T-helper 17 cell (primary cell): ENCODE measurements around the gene SNX18. TPM values are rescaled to one million over a fixed set of nuclear protein-coding genes. Genes with fewer than 3 reads are reported as not detected.
"Not testable (repeated sequence)": the region's sequence is repeated elsewhere in the genome, so short reads cannot be mapped to it uniquely, and the experiment has no call there.

Source experiments
- ATAC-seq: fragments of 150-1000 bp; cut with Tn5 transposase; 2 replicates; pipeline ENCODE4 v1.10.0; 2021; ENCODE audit warnings: mild to moderate bottlenecking, moderate library complexity
- DNase-seq, 3 donors: peaks; one replicate each; pipeline versions ENCODE4 v3.0.0 to v3.0.0-alpha.2; 2020 to 2021
- H3K9me3 ChIP-seq: one replicate; pipeline ENCODE4 v1.7.0; 2013; ENCODE audit warnings: low read length, mild to moderate bottlenecking; ENCODE audit not compliant: control insufficient read depth, poor library complexity, severe bottlenecking
- H3K27ac Mint-ChIP-seq: one replicate; pipeline ENCODE4 v1.8.0; 2022; ENCODE audit warnings: mild to moderate bottlenecking, moderate library complexity, mixed read lengths
- H3K27me3 Mint-ChIP-seq: one replicate; pipeline ENCODE4 v1.8.0; 2022; ENCODE audit warnings: mixed read lengths
- H3K36me3 Mint-ChIP-seq: one replicate; pipeline ENCODE4 v1.8.0; 2022; ENCODE audit warnings: low read depth, mixed read lengths
- H3K4me1 Mint-ChIP-seq: one replicate; pipeline ENCODE4 v1.8.0; 2022; ENCODE audit warnings: mild to moderate bottlenecking, mixed read lengths
- H3K4me3 Mint-ChIP-seq: one replicate; pipeline ENCODE4 v1.8.0; 2022; ENCODE audit warnings: mild to moderate bottlenecking, moderate library complexity, mixed read lengths
- total RNA-seq, 4 donors: library from RNA in 2 of 4; stranded (reverse) in 2 of 4; gene quantifications; one replicate each; pipeline ENCODE4 v1.2.3 and lab custom pipeline; 2022 to 2026

SNX18 gene, protein sequence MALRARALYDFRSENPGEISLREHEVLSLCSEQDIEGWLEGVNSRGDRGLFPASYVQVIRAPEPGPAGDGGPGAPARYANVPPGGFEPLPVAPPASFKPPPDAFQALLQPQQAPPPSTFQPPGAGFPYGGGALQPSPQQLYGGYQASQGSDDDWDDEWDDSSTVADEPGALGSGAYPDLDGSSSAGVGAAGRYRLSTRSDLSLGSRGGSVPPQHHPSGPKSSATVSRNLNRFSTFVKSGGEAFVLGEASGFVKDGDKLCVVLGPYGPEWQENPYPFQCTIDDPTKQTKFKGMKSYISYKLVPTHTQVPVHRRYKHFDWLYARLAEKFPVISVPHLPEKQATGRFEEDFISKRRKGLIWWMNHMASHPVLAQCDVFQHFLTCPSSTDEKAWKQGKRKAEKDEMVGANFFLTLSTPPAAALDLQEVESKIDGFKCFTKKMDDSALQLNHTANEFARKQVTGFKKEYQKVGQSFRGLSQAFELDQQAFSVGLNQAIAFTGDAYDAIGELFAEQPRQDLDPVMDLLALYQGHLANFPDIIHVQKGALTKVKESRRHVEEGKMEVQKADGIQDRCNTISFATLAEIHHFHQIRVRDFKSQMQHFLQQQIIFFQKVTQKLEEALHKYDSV
- 10 to 100 TPM; 11.2 to 13.3 TPM for total RNA-seq
- total RNA-seq (lab: John Stamatoyannopoulos, UW), result 30.8 to 59.7 reads per million in 2 donors

DNA sequence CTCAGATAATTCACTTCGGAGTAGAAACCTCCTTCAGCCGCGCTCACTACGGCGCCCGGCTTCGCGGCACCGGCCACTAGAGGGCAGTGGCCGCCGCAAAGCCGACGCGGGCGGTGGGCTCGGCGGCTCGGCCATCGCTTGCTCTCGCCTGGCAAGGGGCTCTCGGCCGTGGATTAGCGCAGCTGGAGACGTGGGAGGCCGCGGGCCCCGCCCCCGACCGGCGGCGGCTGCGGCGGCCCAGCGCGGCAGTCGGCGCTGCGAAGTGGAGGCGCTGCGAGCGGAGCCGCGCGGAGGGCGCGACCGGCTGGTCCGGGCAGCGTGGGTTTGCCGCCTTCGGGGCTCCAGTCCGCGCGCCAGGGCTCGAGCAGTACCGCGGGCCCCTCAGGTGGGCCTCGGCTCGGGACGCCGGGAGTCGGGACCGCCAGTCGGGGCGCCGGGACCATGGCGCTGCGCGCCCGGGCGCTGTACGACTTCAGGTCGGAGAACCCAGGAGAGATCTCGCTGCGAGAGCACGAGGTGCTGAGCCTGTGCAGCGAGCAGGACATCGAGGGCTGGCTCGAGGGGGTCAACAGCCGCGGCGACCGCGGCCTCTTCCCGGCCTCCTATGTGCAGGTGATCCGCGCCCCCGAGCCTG lies at the start of gene SNX18:
Gene SNX18 (plus strand): TSS at position 248 of the 634 bp plus-strand sequence. CDS start 194 bp downstream, at position 442.
- ATAC-seq (peak; percentile 94), DNase-seq (peak; percentile 89 to 91 (median 91))
- Mint-ChIP-seq H3K4me3 (peak within 1 kb of the TSS; percentile 93), H3K36me3 (no peaks in the 10 kb centered on the region), H3K4me1 (peaks cover 33% of the 10 kb centered on the region), H3K27ac (peak within 1 kb of the TSS; percentile 11), H3K27me3 (peaks cover 6% of the 10 kb centered on the region)
- no peaks in the 10 kb centered on the region for H3K9me3 ChIP-seq

DNA sequence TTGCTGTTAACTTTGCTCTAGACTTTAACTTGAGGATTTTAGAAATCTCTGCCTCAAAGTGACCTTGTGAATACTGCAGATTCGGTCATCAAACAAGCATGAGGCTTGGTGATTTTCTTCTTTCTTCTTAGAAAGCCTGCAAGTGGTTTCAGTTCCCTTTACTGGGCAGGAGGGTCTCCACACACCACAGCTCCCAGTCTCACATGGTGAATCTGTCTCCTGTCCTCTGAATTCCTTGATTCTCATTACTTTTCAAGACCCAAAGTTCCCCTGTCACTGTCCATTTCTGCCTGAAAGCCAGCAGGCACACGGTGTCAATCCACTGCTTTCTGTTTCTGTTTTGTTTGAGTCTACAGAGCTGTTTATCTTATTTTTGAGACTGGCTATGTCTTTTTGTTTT lies 47.9 kb upstream of the SNX18 start:
- Mint-ChIP-seq H3K4me1 (peaks cover 11% of the 10 kb centered on the region), H3K27ac (no peak overlapping the region), H3K4me3 (peak overlapping the region; percentile 73), H3K27me3 (peaks cover 20% of the 10 kb centered on the region), H3K36me3 (peaks cover 4% of the 10 kb centered on the region)
- ATAC-seq, result no peak
- no peak for DNase-seq
- no peaks in the 10 kb centered on the region for H3K9me3 ChIP-seq

DNA sequence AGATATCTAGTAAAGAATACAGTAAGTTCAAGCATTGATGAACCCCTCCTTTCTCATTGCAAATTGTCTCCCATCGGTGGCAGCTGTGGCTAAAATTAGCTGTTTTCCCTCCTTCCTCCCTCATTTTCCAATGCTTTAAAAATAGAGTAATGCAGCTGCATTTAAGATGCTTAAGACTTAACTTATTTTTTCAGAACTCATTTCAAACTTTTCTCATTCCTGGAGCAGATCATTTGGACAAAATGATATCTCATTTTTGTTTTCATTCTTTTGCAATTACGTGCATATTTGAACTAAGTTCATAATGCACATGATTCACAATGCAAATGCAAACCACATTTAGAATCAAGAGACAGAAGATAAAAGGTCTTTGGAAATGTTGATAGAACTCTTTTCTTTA lies 47.4 kb upstream of the SNX18 start:
- Mint-ChIP-seq H3K36me3 (peaks cover 4% of the 10 kb centered on the region), H3K27me3 (peaks cover 20% of the 10 kb centered on the region), H3K27ac (no peak overlapping the region), H3K4me3 (no peak overlapping the region), H3K4me1 (peaks cover 11% of the 10 kb centered on the region)
- no peak for ATAC-seq
- no peak for DNase-seq
- H3K9me3 ChIP-seq, result no peaks in the 10 kb centered on the region

DNA sequence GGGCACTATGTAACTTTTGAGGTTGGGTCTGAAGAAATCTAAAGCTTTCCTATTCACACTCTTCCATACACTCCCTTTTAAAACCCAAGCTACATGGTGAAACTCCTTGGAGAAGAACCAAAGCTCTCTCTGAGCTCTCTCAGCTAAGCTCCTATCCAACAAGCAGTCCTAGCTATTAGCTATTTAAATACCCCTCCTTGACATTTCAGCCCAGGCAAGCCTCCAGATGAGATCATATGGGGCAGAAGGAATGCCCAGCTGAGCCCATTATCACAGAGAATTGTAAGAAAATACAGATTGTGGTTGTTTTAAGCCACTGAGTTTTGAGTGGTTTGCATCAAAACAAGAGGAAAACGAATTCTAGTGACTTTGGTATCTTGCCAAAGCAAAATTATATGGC lies 46.9 kb upstream of the SNX18 start:
- H3K9me3 ChIP-seq, result no peaks in the 10 kb centered on the region
- Mint-ChIP-seq H3K27me3 (peaks cover 20% of the 10 kb centered on the region), H3K4me3 (no peak overlapping the region), H3K27ac (no peak overlapping the region), H3K36me3 (peaks cover 4% of the 10 kb centered on the region), H3K4me1 (peaks cover 11% of the 10 kb centered on the region)
- no peak for DNase-seq
- no peak for ATAC-seq

DNA sequence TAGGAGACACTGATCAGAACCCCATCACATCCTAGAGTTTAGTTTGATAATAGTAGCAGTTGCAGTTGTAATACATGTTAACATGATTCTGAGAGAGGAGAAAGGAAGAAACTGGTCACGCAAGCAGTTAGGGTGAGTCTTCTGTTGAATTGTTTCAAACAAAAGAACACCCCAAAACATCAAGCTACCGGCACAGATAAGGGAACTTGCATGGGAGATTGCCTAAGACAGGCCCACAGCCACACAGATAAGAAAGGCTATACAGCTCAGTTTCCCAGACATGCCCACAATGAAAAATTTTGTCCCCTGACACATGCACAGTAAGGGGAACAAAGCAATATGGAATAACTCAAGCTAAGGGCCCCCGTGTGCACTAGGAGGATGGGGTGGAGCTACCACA lies 46.2 kb upstream of the SNX18 start:
- ATAC-seq (no peak), DNase-seq (no peak)
- H3K4me3 Mint-ChIP-seq, result no peak overlapping the region
- peaks cover 3% of the 10 kb centered on the region for H3K36me3 Mint-ChIP-seq
- no peak overlapping the region for H3K27ac Mint-ChIP-seq
- peaks cover 11% of the 10 kb centered on the region for H3K4me1 Mint-ChIP-seq
- H3K9me3 ChIP-seq, result no peaks in the 10 kb centered on the region
- peaks cover 23% of the 10 kb centered on the region for H3K27me3 Mint-ChIP-seq

DNA sequence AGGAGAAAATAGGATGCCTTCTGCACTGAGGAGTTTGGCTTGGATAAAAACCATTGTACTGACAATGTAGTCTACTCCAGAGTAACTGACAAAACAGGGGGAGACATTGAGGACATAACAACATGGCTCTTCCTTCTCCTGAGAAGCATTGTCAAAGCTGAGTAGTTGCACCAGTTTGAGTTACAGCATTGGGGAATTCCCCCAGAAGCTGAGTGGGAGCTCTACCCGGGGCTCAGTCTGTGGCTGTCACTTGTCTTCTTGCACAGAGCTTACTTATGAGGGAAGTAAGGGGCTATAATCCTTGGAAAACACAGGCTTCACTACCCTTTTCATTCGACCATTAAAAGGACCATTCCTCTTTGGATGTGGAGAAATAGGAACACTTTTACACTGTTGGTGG lies 40.9 kb upstream of the SNX18 start:
- H3K27ac Mint-ChIP-seq, result no peak overlapping the region
- ATAC-seq (no peak), DNase-seq (no peak)
- no peaks in the 10 kb centered on the region for H3K36me3 Mint-ChIP-seq
- peaks cover 36% of the 10 kb centered on the region for H3K27me3 Mint-ChIP-seq
- peaks cover 4% of the 10 kb centered on the region for H3K4me1 Mint-ChIP-seq
- H3K9me3 ChIP-seq, result no peaks in the 10 kb centered on the region
- no peak overlapping the region for H3K4me3 Mint-ChIP-seq

DNA sequence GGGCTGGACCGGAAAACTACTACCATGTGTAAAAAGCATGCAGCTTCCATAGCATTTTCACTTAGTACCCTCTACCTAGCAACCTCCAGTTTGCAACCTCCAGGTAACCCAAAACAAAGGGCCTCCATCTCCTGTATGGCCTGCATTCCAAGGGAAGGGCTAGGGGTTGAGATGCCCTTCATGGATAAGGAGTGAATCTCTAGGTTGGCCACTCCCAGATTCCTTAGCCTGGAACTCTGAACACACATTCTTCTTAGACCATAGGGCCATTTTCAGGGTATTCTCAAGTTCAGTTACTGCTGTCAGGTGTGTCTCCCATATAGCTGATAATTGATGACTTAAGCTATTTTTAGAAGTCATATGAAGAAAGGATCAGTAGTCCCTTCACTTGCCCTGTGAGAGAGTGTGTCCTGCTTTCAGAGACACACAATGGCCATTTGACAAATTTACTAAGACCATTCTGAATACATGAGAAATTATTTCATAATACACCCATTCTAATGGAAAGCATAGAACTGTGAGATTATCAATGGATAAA lies 39.5 kb upstream of the SNX18 start:
- no peak for ATAC-seq
- Mint-ChIP-seq H3K4me1 (peaks cover 2% of the 10 kb centered on the region), H3K4me3 (no peak overlapping the region), H3K27me3 (peaks cover 35% of the 10 kb centered on the region), H3K27ac (no peak overlapping the region), H3K36me3 (no peaks in the 10 kb centered on the region)
- no peak for DNase-seq
- H3K9me3 ChIP-seq, result no peaks in the 10 kb centered on the region

DNA sequence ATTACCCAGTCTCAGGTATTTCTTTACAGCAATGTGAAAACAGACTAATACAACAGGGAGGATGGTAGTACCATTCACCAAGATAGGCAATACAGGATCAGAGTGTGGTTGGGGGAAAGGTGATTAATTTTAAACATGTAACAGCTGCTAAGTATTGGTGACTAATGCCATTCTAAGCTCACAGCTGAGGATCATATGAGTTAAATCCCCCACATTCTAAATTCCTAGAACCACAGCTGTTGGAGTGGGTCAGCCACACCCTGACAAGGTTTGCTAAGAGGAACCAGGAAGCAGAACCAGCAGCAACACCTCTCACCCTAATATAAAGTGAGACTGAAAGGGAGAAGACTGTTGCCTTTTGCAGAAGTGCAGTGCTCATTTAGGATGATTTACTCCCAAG lies 37.3 kb upstream of the SNX18 start:
- H3K27ac Mint-ChIP-seq, result no peak overlapping the region
- DNase-seq (no peak), ATAC-seq (no peak)
- no peaks in the 10 kb centered on the region for H3K9me3 ChIP-seq
- H3K4me1 Mint-ChIP-seq, result peaks cover 2% of the 10 kb centered on the region
- H3K36me3 Mint-ChIP-seq, result no peaks in the 10 kb centered on the region
- H3K4me3 Mint-ChIP-seq, result no peak overlapping the region
- peaks cover 40% of the 10 kb centered on the region for H3K27me3 Mint-ChIP-seq

DNA sequence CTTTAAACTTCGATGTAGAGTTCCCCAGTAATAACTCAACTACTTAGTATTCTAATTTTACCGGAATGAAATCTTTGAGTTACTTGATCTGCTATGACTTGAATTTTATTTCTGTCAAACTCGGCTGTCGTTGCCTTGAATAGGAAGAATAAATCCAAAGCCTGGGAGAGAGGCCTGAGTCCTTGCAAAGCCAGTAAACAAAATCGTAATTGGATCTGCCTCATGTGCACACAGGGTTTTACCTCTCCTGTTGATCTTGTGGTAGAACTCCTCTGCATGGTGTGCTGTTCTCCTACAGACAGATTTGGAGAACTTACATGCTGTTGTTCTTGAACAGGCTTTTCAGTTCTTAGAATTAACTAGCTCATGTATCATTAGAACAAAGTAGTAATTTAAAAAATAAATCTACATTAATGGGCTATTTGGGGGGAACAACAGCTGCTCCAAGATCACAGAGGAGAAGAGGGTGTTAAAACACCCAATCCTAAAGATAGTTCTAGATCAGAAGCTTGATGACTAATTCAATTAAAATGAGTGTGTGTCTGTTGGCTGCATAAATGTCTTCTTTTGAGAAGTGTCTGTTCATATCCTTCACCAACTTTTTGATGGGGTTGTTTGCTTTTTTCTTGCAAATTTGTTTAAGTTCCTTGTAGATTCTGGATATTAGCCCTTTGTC lies 33.2 kb upstream of the SNX18 start:
- ATAC-seq, result no peak
- Mint-ChIP-seq H3K4me3 (no peak overlapping the region), H3K27me3 (peaks cover 31% of the 10 kb centered on the region), H3K36me3 (no peaks in the 10 kb centered on the region), H3K4me1 (peaks cover 2% of the 10 kb centered on the region), H3K27ac (no peak overlapping the region)
- H3K9me3 ChIP-seq, result no peaks in the 10 kb centered on the region
- no peak for DNase-seq

DNA sequence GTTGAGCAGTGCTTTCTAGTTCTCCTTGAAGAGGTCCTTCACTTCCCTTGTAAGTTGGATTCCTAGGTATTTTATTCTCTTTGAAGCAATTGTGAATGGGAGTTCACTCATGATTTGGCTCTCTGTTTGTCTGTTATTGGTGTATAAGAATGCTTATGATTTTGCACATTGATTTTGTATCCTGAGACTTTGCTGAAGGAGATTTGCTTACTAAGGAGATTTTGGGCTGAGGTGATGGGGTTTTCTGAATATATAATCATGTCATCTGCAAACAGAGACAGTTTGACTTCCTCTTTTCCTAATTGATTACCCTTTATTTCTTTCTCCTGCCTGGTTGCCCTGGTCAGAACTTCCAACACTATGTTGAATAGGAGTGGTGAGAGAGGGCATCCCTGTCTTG lies 31.9 kb upstream of the SNX18 start:
- H3K4me3 Mint-ChIP-seq, H3K4me1 Mint-ChIP-seq, ATAC-seq, DNase-seq, H3K27ac Mint-ChIP-seq, H3K9me3 ChIP-seq, H3K36me3 Mint-ChIP-seq: not testable (repeated sequence)
- peaks cover 19% of the 10 kb centered on the region for H3K27me3 Mint-ChIP-seq

DNA sequence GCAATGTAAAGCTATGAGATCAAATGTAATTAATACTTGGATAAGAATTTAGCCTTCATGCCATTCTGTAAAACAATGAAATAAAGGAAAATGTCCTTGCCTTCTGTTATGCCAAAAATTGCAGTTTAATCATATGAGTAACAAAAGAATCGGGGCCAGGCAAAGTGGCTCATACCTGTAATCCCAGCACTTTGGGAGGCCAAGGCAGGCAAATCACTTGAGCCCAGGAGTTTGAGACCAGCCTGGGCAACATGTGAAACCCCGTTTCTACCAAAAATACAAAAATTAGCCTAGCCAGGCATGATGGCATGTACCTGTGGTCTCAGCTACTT lies 27.9 kb upstream of the SNX18 start:
- ATAC-seq, H3K27ac Mint-ChIP-seq, H3K9me3 ChIP-seq, DNase-seq, H3K4me3 Mint-ChIP-seq, H3K36me3 Mint-ChIP-seq, H3K4me1 Mint-ChIP-seq: not testable (repeated sequence)
- peaks cover 12% of the 10 kb centered on the region for H3K27me3 Mint-ChIP-seq

DNA sequence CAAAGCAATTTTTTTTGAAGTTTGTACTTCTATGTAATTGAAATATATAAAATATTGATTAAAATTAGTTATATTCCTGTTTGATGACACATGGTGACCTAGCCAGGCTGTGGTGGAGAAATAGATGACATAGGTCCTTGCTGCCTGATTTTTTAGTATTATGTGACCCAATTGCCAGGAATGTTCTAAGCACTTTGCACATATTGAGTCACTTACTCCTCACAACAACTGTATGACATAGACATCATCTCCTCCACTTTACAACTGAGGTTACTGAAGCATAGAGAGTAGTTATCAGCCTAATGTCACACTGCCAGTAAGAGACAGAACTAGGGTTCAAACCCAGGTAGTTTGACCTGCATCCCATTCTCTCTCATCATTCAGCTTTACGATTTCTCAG lies 26.2 kb upstream of the SNX18 start:
- Mint-ChIP-seq H3K4me1 (no peaks in the 10 kb centered on the region), H3K4me3 (no peak overlapping the region), H3K36me3 (peaks cover 3% of the 10 kb centered on the region), H3K27ac (no peak overlapping the region), H3K27me3 (peaks cover 20% of the 10 kb centered on the region)
- ATAC-seq (no peak), DNase-seq (no peak)
- no peaks in the 10 kb centered on the region for H3K9me3 ChIP-seq

DNA sequence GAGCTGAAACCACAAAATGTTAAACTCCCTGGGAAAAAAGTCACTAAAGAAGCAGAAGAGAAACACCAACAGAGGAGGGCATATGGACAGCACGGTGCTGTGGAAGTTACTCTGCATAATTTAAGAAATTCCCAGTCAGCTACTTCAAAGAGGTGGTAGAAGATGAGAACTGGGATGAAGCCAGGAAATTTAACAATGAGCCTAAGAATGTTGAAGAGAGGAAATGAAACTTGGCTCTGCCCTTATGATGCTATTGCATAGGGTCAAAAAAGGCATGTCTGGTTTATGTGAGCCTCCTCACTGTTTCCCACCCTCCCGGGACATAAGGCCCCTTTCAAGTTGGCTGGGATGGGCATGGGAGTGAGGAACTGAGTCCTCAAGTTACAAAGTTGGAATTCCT lies 25.4 kb upstream of the SNX18 start:
- Mint-ChIP-seq H3K27ac (no peak overlapping the region), H3K36me3 (peaks cover 3% of the 10 kb centered on the region), H3K4me1 (no peaks in the 10 kb centered on the region), H3K27me3 (peaks cover 21% of the 10 kb centered on the region), H3K4me3 (no peak overlapping the region)
- ATAC-seq, result no peak
- DNase-seq, result no peak
- H3K9me3 ChIP-seq, result no peaks in the 10 kb centered on the region
